HPDE6-E6E7 (cell line): ENCODE measurements around the gene NINJ1.

Experiments
- DNase-seq: peaks from one replicate; pipeline ENCODE4 v3.0.0; 2011; ENCODE audit warnings: missing footprints; ENCODE audit errors: extremely low spot score

The NINJ1 gene

DNA sequence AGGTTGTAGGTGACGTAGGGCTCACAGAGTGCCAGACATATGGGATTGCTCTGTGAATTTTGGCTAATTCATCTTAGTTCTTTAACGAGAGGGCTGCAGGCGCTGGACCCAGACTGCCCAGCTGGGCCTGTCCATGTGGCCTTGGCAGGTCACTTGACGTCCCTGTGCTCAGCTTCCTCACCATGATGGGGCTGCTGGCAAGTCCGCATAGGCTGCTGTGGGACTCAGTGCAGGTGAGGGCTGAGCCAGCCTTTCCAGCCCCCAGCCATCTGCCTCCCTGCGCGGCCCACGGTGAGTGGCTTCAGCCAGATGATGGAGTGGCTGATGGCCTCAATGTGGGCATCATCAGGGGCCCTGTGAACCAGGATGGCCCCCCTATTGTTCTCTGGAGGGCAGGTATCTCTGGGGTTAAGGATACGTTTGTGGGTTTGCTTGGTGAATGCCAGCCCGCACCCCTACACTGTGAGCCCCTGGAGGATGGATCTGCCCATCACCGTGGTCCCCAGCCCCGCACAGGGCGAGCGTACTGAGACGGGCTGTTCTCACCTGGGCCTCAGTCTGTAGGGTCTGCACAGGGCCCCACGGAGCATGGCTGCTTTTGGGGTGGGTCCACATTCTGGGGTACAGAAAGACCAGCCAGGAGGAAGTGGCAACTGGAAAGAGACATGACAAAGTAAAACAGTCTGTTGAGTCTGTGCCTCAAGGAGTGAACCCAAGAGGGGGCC lies 34.3 kb downstream of the NINJ1 start:
- DNase-seq: no peak

DNA sequence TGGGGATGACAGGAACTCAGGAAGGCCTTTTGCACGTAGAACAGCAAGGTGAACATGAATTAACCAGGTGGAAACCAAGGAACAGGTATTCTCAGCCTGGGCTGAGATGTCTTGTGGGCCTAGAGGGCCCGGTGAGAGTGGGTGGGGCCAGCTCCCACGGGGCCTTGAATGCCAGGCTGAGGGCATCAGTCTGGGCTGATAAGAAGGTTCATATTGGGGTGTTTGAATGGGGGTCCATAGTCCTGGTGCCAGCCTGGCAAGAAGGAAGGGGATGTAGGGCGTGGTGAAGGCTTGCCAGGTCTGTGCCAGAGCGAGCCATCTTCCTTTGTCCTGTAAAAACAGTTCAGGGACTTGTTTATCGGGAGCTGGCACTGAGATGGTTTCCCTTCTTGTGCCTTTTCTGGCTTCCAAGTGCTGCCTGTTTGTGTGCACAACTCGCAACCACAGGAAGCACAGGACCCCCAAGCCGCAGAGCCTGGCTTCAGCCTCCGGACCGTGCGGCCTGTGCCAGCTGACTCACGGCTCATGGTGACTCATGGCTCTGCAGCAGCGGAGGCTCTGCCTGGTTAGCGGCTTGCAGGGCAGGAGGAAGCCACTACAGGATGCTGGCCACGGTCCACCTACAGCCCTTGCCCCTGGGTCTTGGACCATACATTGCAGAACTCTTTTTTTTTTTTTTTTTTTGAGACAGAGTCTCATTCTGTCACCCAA lies 35.7 kb downstream of the NINJ1 start:
- peak; percentile 94 for DNase-seq

DNA sequence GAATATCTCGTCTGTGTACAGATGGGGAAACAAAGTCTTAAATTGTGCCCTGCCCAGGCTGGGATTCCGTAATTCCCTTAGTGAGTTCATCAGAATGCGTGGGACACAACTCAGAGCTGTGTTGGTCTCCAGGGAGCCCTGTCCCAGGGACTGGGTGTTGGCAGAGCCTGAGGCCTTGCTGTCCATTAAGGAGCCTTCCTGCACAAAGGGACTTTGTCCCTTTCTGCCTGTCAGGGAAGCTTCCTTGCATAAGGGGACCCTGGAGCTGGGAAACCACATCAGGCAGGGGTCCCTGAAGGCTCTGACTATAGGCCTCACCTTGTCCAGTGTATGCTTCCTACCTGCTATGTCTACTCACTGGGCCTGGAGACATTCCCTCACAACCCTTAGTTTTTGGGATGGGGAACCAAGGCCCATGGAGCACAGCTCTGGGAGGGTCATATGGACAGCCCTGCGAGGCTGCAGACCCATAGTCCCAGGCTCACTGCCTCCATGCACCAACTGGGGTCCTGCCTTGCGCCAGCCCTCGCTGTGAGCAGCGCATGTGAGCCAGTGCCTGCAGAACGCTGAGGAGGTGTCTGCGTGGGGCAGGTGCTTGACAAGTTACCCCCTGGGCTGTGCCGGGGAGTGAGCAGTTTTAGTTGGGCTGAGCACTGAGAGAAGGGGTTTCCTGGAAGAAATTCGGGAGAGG lies 36.4 kb downstream of the NINJ1 start:
- DNase-seq: no peak

- no peak for DNase-seq
These were observed 37.2 kb downstream of the NINJ1 start for GRCh38 chr9:93096811-93097382.

GRCh38 chr9:93096131-93096802 lies 37.8 kb downstream of the NINJ1 start, which contains the start of gene CARD19:
CARD19 (plus strand) TSS chr9:93096217; CDS start chr9:93096346, 129 bp downstream.
- no peak for DNase-seq

- DNase-seq: peak; percentile 89
These were observed 38.6 kb downstream of the NINJ1 start for GRCh38 chr9:93095205-93096130.

DNA sequence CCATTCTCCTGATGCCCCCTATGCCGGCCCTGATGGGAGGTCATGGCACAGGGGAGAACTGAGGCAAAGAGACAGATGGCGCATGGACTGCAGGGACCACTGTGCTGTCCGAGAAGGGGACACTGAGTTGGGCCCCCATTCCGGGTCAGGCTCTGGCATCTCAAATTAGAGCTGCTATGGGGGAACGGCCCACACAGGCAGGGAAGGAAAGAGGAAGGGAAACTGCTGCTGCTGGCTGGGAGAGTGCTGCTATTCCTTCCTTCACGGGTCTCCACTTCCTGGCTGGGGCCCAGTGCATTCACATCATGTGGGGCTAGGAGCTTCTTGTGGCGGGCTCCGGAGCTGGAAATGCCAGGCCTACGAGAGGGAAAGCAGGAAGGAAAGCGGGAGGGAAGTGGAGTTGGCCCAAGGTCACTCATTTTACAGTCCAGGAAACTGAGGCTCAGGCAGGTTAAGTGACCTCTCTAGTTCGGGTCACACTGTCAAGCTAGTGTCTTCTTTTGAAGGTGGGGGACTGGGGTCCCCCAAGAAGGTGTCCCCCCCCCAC lies 39.3 kb downstream of the NINJ1 start:
- no peak for DNase-seq

DNA sequence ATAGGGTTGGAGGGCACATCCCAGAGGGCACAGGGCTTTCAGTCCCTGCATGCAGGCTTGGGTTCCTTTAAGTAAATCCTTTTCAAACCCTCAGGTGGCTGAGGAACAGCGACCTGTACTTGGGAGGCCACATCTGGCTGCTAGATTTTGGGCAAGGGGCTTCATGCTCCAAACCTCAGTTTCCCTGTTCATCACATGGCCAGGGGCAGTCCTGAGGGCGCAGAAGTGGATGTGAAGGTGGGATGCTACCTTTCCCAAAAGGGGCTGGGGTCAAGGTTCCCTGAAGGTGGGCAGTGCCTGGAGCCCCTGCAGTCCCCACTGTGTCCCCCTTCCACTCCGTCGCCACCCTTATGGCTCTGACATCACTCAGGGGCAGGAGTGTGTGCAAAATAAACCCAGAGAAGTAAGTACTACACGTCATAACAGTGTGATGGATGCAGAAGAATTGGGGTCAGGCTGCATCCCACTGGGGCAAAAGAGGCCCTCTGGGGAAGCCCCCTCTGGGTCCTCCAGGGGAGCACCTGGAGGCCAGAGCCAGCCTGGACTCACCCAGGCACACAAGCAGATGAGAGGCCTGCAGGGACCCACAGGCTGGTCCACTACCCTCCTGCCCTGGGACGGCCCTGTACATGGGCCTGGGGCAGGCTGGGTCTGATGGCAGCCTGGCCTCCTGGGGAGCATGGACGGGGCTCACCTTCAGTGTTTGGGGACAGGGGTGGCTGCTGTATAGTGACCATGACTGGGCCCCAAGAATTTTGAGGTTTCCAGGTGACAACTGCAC lies 40.0 kb downstream of the NINJ1 start:
- DNase-seq: no peak

- DNase-seq: no peak
These were observed 40.7 kb downstream of the NINJ1 start for GRCh38 chr9:93093127-93093876.

DNA sequence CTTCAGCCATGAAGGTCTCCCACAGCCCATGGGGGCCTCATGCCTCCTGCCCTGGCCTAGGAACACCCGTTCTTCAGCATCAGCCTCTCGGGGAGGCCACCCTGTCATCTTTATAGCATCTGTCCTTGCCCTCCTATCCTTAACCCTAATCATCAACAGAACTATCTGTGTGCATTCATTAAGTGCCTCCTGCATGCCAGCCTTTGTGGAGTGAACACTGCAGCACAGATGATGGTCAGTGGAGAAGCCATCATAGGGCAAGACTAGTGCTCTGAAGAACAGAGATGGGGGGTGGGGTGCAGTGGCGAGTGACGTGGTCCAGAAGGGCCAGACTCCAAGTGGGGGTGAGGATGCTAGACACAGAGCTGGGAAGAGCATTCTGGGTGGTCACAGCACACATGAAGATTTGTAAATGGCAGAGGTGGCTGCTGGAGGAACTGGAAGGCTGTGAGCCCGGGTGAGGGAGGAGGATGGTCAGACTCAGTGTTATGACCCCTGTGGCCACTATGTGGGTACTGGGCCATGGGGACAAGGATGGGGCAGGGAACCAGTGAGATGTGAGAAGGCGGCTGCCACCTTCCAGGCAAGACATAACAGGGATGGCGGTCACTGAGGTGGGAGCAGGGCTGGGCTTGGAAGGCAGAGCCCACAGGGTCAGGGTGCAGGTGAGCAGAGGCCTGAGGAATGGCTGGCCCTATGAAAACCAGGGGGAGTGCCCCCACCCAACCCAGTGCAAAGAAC lies 41.6 kb downstream of the NINJ1 start:
- no peak for DNase-seq

DNA sequence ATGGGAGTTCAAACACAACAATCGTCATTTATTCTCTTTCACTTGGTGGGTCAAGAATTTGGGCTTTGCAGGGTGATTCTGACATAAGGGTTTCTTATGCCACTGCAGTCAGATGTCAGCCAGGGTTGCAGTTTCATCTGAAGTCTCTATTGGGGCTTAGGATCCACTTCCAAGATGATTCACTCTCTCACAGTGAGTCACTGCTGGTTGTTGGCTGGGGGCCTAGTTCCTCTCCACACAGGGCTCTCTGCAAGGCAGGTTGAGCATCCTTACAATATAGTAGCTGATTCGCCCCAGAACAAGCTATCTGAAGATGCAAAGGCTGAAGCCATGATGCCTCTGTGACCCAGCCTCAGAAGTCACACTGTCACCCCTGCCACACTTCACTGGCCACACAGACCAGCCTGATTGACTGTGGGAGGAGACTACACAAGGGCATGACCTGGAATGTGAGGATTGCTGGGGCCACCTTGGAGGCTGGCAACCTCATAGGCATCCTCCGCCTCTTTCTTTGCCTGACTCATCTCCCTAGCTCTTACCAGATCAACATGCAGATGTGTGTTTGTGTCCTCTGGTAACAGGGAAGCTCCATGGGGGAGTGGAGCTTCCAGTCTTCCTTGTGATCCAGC lies 42.5 kb downstream of the NINJ1 start:
- DNase-seq: no peak

GRCh38 chr9:93091056-93091452 lies 43.0 kb downstream of the NINJ1 start:
- DNase-seq: no peak

- DNase-seq: no peak
These were observed 43.9 kb downstream of the NINJ1 start for GRCh38 chr9:93090091-93090655.

- DNase-seq: no peak
These were observed 44.5 kb downstream of the NINJ1 start for GRCh38 chr9:93089481-93089991.

GRCh38 chr9:93089024-93089423 lies 45.0 kb downstream of the NINJ1 start:
- no peak for DNase-seq

- DNase-seq: no peak
These were observed 45.4 kb downstream of the NINJ1 start for GRCh38 chr9:93088656-93089015.

DNA sequence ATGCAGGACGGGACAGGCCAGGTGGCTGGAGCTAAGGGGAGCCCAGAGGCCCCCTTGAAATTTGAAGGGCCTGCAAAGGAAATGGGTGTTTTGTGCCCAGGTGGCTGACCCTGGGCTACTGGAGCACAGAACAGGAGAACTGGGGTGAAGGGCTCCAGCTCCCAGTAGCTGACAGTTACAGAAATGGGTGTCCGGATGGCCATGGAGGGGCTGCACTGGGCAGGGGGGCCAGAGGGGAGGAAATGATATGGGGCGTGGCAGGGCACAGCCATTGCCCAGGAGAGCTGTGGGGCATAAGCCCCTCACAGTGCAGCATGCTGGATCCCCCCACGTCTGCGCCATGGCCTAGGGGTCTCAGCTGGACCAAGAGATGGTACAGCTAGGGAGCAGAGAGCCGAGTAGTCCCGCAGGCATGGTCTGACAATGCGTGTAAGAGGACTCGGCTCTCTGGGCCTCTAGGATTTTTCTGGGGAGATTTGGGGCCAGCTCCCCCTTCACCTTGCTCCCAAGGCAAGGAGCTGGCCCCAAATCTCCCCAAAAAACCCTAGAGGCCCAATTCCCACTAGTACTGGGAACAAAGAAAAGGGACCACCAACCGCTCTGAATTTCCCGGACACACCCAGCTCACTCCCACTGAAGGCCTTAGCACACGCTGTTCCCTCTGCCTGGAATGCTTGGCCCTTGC lies 45.9 kb downstream of the NINJ1 start:
- no peak for DNase-seq
